Stimulated activated CD8-positive, alpha-beta memory T cell treated with anti-CD3 and anti-CD28 coated beads, Interleukin-15, amount 100 ng/mL, for 24 hours (primary cell): ENCODE results near the gene ATP13A2.
"Not testable (repeated sequence)": the region's sequence is repeated elsewhere in the genome, so short reads cannot be mapped to it uniquely, and the experiment has no call there.

Experiments used
- DNase-seq: peaks from one replicate; pipeline ENCODE4 v3.0.0-alpha.2; 2020; ENCODE audit warnings: low read depth

Gene ATP13A2

DNA sequence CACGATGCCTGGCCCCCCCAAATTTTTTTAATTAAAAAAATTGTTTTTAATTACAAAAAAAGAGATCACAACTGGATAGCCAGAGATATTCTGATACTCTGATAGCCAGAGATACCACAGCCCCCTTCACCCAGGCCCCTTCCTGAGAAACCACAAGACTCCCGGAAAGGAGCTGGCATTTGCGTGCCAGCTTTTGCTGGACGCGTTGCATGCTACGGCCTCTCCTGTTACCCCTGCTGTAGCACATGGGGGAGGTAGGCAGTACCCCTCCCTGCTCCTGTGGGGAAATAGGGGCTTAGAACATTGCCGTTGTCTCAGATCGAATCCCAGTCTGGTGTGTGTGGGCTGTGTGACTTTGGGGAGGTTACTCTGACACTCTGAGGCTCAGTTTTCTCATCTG lies 54.0 kb downstream of the ATP13A2 start:
- no peak for DNase-seq

DNA sequence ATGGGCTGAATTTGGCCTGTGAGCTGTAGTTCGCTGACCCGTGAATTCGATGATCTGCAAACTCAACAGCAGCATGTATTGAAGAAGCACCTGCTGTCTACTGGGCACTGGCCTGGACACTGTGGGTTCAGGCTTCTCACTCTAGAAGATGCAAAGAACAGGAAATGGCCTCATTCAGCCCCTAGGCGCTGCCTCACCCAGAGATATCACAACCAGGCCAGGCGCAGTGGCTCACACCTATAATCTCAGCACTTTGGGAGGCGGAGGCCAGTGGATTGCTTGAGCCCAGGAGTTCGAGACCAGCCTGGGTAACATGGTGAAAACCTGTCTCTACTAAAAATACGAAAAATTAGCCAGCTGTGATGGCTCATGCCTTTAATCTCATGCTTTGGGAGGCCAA lies 55.0 kb downstream of the ATP13A2 start:
- DNase-seq: no peak

DNA sequence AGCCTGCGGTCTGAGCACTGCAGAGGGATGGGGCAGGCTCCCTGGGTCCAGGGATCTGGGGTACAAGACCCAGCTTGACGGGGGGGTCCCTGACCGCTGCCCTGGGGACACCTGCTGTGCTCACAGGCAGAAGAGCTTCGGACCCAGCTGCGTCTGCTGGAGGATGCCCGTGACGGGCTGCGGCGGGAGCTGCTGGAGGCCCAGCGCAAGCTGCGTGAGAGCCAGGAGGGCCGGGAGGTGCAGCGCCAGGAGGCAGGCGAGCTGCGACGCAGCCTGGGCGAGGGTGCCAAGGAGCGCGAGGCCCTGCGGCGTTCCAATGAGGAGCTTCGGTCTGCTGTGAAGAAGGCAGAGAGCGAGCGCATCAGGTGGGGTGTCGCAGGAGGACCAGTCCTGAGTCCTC lies 56.5 kb downstream of the ATP13A2 start:
- no peak for DNase-seq

DNA sequence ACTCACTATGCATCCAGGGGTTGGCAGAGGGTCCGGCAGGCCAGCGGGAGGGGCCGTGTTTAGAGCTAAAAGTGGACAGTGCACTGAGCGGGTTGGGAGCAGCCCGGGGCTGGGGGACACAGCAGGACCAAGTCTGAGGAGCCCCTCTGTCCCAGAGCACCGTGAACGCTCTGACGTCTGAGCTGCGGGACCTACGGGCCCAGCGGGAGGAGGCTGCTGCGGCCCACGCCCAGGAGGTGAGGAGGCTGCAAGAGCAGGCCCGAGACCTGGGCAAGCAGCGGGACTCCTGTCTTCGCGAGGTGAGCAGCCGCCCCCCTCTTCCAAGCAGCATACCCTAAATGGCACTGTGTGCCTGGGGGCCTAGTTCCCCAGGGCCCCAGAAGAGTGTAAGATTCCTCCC lies 57.1 kb downstream of the ATP13A2 start:
- DNase-seq: no peak

DNA sequence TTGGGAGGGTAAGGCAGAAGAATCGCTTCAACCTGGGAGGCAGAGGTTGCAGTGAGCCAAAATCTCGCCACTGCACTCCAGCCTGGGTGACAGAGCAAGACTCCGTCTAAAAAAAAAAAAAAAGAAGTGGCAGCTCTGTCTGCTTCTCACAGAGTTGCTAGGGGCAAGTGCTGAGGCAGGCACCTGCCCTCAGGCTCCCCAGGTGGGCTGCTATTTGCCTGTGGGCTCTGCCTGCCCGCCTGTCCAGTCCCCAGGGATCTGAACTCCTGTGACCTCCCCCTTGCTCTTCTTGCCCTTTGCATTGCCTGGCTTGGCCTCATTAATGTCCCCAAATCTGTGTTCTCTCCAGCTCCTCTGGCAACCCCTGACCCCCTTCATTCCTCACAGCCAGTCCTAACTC lies 59.4 kb downstream of the ATP13A2 start:
- DNase-seq: not testable (repeated sequence)

DNA sequence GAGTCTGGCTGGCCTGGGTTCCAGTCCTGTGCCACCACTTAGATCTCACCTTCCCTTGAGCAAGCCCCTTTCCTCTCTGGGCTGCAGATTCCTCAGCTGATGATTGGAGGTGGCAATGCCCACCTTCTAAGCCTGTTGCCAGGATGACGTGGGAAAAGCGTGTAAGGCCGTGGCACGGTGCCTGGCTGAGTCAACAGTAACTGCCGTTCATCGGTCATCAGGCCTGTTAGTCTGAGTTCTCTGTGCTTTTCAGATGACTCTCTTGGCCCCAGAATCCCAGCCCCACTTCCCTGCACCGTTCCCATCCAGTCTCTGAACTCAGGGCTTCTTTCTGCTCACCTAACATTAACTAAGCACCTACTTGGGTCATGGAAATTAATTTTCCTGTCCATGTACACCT lies 62.7 kb downstream of the ATP13A2 start:
- not testable (repeated sequence) for DNase-seq

DNA sequence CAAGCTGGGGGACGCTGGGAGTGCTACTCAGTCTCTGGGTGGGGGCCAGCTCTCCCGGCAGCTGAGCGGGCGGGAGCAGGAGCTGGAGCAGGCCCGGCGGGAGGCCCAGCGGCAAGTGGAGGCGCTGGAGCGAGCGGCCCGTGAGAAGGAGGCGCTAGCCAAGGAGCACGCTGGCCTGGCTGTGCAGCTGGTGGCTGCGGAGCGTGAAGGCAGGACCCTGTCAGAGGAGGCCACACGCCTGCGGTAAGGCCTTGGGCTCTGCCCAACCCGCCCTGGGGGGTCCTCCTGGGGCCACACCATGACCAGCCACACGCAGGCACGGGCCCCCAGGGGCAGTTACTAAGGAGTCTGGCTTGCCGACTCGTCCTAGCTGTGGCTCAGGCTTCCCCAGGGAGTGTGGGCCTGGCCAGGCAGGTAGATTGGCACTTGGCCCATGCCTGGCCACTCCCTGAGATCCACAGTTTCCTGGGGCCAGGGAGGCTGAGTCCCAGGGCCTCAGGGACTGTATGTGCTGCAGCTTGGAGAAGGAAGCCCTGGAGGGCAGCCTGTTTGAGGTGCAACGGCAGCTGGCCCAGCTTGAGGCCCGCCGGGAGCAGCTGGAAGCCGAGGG lies 63.3 kb downstream of the ATP13A2 start:
- DNase-seq: not testable (repeated sequence)

DNA sequence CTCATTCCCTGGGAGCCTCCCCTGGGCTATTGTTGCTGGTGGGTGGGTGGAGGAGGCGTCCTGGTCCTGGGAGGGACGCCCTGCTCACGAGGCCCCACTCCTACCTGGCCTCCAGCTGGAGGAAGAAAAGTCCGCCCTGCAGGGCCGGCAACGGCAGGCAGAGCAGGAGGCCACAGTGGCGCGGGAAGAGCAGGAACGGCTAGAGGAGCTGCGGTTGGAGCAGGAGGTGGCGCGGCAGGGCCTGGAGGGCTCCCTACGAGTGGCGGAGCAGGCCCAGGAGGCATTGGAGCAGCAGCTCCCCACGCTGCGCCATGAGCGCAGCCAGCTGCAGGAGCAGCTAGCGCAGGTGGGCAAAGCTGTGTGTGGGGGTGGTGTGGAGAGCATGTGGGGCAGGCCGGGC lies 65.1 kb downstream of the ATP13A2 start:
- DNase-seq: no peak

DNA sequence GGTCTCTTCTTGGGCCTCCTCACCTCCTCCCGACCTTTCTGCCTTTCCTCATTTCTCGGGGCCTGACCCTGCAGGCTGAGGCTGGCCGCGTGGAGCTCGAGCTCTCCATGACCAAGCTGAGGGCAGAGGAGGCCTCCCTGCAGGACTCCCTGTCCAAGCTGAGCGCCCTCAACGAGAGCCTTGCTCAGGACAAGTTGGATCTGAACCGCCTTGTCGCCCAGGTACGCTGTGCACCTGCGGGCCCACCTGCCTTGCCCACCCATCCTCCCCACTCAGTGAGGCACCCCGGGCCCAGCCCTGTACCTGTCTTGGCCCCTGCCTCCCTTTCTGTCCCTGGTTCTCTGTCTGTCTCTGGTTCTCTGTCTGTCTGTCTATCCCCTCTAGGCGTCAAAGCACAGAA lies 65.5 kb downstream of the ATP13A2 start:
- not testable (repeated sequence) for DNase-seq

DNA sequence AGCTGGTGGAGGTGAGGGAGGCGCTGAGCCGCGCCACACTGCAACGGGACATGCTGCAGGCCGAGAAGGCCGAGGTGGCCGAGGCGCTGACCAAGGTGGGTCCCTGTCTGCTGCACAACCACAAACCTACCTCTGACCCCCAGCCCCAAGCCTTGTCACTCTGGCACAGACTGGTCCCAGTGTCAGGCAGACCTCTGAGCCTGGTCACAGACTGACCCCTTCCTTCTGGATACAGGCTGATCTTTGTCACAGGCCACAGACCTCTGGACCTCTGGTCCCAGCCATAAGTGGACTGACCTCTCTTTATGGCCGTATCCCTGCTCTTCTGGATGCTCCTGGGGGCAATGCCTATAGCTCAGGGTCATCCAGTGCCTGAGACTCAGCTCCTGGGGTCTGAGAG lies 66.2 kb downstream of the ATP13A2 start:
- not testable (repeated sequence) for DNase-seq

DNA sequence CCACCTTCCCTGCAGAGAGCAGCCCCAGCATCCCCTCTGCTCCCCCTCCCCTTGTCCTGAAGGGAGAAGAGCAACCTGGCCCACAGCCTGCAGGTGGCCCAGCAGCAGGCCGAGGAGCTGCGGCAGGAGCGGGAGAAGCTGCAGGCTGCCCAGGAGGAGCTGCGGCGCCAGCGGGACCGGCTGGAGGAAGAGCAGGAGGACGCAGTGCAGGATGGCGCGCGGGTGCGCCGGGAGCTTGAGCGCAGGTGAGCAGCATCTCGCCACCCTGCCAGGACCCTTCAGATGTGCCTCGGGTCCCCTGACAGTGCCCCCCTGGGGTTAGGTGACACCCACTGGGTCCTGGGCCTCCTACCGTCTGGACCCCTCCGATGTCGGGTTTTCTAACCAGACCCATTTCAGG lies 67.7 kb downstream of the ATP13A2 start:
- no peak for DNase-seq

DNA sequence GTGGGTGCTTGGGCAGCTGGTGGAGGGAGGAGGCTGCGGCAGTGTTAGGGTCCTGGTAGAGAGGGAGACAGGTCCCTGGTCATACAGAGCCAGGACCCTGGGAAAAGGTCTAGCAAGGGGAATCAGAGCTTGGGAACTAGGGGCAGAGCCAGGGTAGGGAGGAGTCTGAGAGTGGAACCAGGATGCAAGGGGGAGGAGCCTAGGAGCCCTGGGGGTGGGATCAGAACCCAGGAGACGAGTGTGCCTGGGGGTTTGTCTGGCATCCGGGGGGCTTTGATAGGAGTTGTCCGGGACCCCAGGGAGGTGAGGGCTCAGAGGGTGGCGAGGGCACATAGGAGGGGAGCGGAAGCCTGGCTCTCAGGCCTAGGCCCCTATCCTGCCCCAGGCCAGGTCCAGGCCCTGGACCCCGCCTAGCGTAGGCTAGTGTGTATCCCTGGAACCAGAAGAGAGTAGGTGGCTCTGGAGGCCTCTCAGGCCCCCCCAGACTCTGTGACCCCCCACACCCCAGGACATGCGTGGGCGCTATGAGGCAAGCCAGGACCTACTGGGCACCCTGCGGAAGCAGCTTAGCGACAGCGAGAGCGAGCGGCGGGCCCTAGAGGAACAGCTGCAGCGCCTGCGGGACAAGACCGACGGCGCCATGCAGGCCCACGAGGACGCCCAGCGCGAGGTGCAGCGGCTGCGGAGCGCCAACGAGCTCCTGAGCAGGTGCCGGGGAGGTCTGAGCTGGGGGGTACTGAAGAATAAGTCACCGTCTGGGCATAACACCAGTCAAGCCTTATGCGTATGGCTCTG lies 72.1 kb downstream of the ATP13A2 start:
- DNase-seq: not testable (repeated sequence)

DNA sequence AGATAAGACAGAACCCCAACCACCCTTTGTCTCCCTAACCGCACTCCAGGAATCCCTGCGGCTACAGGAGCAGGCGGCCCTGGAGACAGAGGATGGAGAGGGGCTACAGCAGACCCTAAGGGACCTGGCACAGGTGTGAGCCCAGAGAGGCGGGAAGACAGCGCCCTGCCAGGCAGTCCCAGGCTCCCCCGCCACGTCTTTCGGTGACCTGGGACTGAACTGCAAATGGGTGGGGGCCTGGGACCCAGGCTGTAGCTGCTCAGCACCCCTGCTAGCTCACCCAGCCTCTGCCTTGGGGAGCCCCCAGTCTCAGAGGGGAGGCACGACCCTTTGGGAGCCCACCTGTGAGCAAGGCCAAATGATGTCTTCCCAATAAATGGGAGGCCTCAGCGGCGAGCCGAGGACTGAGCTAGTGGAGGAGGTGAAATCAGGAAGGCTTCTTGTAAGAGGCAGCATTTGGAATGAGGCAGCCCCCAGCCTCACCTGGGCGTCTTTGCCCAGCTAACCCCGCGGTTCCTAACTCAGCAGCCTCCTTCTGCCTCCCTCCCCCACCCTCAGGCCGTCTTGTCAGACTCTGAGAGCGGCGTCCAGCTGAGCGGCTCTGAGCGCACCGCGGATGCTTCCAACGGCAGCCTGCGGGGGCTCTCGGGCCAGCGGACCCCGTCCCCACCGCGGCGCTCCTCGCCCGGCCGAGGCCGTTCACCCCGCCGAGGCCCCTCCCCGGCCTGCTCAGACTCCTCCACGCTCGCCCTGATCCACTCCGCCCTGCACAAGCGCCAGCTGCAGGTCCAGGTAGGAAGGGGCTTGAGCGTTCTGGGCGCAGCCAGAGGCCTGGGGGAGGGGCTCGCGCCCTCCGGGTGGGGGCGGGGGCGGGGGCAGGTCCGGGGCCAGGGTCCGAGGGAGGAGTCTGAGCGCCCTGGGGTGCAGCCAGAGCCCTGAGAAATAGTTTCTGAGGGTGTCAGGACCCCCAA lies 73.1 kb downstream of the ATP13A2 start:
- no peak for DNase-seq

DNA sequence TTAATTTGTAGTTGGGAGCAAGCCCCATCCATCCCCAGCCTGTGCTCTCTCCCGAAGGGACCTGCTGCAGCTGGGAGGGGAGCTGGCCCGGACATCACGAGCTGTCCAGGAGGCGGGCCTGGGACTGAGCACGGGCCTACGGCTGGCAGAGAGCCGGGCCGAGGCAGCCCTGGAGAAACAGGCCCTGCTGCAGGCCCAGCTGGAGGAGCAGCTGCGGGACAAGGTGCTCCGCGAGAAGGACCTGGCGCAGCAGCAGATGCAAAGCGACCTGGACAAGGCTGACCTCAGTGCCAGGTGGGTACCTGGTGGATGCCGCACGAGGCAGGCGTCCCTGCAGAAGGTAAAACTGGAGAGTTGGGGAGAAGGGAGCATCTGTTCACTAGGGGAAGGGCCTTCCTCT lies 75.1 kb downstream of the ATP13A2 start:
- not testable (repeated sequence) for DNase-seq
